WERI-Rb-1 (cell line): Measurements from ENCODE around the gene ID4.

ENCODE experiments used
- DNase-seq: peaks from one replicate; pipeline ENCODE4 v3.0.0-alpha.2; 2020
- H3K27ac ChIP-seq: fragments of 250-450 bp; sonication (Bioruptor Pico); 2 replicates; pipeline ENCODE4 v1.5.1; 2020; ENCODE audit warnings: mild to moderate bottlenecking, moderate library complexity
- H3K27me3 ChIP-seq: fragments of 250-450 bp; sonication (Bioruptor Pico); 2 replicates; pipeline ENCODE4 v1.5.1; 2021; ENCODE audit warnings: mild to moderate bottlenecking, low read depth, moderate library complexity; ENCODE audit not compliant: insufficient read depth, severe bottlenecking
- H3K36me3 ChIP-seq: fragments of 250-450 bp; sonication (Bioruptor Pico); 2 replicates; pipeline ENCODE4 v1.5.1; 2020; ENCODE audit warnings: mild to moderate bottlenecking, moderate library complexity
- H3K4me3 ChIP-seq: 2 replicates; pipeline ENCODE4 v1.5.1; 2011; ENCODE audit warnings: low read depth, mild to moderate bottlenecking, control low read depth, low read length
- H3K9me3 ChIP-seq: fragments of 250-450 bp; sonication (Bioruptor Pico); 2 replicates; pipeline ENCODE4 v1.5.1; 2021; ENCODE audit warnings: mild to moderate bottlenecking, moderate library complexity; ENCODE audit not compliant: severe bottlenecking
- CTCF ChIP-seq: IDR thresholded peaks from 2 replicates; pipeline ENCODE4 v1.5.1; 2011; ENCODE audit warnings: low read depth, mild to moderate bottlenecking, control low read depth, inconsistent platforms, low read length

ID4 gene

DNA sequence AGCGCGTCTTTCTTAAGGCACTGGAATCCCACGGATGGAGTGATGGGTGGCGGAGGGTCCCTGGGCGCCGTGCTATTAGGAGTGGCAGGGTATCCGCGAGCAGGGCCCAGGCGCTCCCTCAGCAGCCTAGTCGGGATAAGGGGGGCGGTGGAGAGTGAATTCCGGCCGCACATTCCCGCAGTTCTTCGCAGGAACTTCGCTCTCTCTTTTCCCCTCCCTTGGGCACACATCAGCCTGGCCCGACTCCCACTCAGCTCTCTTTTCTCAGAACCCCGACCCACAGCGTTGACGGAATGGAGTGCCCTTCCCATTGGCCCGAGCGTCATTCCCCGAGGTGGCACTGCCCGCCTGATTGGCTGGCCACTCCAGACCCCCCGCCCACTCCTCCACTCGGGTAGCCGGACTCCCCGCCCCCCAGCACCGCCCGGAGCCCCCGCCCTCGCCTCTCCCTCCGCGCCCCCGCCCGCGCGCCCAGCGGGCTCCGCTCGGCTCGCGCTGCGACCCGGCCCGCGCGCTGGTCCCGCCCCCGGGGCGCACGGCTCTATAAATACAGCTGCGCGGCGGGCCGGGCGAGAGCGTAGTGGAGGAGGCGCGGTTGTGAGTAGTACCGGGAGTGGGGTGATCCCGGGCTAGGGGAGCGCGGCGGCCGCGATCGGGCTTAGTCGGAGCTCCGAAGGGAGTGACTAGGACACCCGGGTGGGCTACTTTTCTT, at the start of gene ID4:
Gene ID4 (plus strand): TSS at position 572 of the 712 bp plus-strand sequence. CDS start 385 bp downstream, outside the sequence.
- Histone ChIP-seq H3K27me3 (no peaks in the 10 kb centered on the region), H3K9me3 (no peaks in the 10 kb centered on the region), H3K36me3 (no peaks in the 10 kb centered on the region), H3K4me3 (peak within 1 kb of the TSS; percentile 71), H3K27ac (peak within 1 kb of the TSS; percentile 41)
- TF ChIP-seq CTCF = no peak
- peak; percentile 93 for DNase-seq

DNA sequence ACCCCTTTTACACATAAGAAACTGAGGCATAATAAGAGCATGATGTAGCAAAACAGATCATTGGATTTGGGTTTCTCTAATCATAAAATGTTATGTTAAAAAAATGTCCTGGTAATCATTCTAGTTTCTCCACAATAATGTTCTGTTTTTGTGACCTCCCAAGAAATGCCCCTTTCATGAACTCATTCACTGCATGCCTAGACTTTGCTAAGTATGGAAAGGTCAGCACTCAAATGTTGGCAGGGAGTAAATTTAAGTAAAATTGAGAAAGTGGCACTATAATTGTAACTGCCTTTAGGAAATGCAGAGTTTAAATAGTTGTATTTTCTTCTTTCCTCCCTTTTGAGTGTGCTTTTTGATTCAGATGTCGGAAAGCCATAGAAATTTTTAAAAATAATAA, 48.5 kb upstream of the ID4 start:
- no peaks in the 10 kb centered on the region for H3K9me3 ChIP-seq
- DNase-seq = no peak
- H3K4me3 ChIP-seq = no peak overlapping the region
- no peak for TF ChIP-seq CTCF
- H3K27me3 ChIP-seq = no peaks in the 10 kb centered on the region
- no peak overlapping the region for H3K27ac ChIP-seq
- H3K36me3 ChIP-seq = no peaks in the 10 kb centered on the region

- Histone ChIP-seq H3K27ac (no peak overlapping the region), H3K36me3 (no peaks in the 10 kb centered on the region), H3K9me3 (no peaks in the 10 kb centered on the region), H3K4me3 (no peak overlapping the region), H3K27me3 (no peaks in the 10 kb centered on the region)
- no peak for DNase-seq
- TF ChIP-seq CTCF = no peak
Measured at GRCh38 chr6:19789100-19789803, 47.9 kb upstream of the ID4 start.

- Histone ChIP-seq H3K36me3 (no peaks in the 10 kb centered on the region), H3K4me3 (no peak overlapping the region), H3K27ac (no peak overlapping the region), H3K27me3 (no peaks in the 10 kb centered on the region), H3K9me3 (peaks cover 3% of the 10 kb centered on the region)
- TF ChIP-seq CTCF = no peak
- DNase-seq = no peak
Measured at GRCh38 chr6:19791267-19791666, 45.9 kb upstream of the ID4 start.

- Histone ChIP-seq H3K4me3 (no peak overlapping the region), H3K36me3 (no peaks in the 10 kb centered on the region), H3K9me3 (peaks cover 6% of the 10 kb centered on the region), H3K27ac (no peak overlapping the region), H3K27me3 (no peaks in the 10 kb centered on the region)
- no peak for DNase-seq
- TF ChIP-seq CTCF = no peak
Measured at GRCh38 chr6:19795211-19795610, 42.0 kb upstream of the ID4 start.

DNA sequence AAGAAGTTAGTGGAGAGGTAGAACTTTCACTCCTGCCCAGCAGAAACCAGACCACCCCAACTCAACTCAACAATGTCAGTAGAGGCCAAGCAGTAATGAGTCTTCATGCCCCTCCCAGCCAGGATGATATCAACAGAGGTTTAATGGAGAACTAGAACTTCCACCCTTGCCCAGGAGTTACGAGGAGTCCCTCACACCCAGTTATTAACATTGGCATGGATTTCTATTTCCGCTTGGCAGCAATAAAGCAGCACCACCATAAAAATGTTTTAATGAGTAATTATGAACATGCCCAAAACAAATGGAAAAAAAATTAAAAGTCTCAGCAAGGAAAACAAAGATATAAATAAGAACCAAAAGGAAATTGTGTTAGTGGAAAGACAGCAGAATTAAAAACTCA, 40.7 kb upstream of the ID4 start:
- Histone ChIP-seq H3K9me3 (peaks cover 6% of the 10 kb centered on the region), H3K27me3 (no peaks in the 10 kb centered on the region), H3K4me3 (no peak overlapping the region), H3K36me3 (no peaks in the 10 kb centered on the region), H3K27ac (no peak overlapping the region)
- DNase-seq = no peak
- TF ChIP-seq CTCF = no peak
